ENCODE data around the gene SEMA3C. TPM values are rescaled to one million over a fixed set of nuclear protein-coding genes. Genes with fewer than 3 reads are reported as not detected.
A peak's percentile ranks its signal among the peaks of the same experiment; 100 is the strongest.

Gene SEMA3C
- total RNA-seq, 1 experiment from 2014 or later = 33.7 TPM

DNA sequence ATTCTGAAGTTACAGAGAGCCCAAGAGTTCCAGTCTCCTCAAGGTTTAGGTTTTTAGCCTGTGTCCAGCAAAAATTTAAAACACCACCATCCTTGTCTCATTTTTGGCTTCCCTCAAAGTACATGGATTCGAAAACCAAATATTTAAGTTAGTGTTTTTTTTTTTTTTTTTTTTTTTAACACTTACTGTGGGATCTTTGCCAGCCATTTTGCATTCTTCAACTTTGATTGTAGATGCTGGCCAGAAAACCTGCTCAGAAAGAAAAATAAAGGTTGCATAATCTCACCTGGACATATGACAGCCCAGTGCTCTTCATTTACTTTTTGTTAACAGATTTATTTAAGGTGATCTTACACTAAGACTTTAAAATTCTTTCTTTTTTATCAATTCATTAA lies 91.6 kb downstream of the SEMA3C start:
- DNase-seq (ENCODE audit: low read depth) = peak; percentile 10

DNA sequence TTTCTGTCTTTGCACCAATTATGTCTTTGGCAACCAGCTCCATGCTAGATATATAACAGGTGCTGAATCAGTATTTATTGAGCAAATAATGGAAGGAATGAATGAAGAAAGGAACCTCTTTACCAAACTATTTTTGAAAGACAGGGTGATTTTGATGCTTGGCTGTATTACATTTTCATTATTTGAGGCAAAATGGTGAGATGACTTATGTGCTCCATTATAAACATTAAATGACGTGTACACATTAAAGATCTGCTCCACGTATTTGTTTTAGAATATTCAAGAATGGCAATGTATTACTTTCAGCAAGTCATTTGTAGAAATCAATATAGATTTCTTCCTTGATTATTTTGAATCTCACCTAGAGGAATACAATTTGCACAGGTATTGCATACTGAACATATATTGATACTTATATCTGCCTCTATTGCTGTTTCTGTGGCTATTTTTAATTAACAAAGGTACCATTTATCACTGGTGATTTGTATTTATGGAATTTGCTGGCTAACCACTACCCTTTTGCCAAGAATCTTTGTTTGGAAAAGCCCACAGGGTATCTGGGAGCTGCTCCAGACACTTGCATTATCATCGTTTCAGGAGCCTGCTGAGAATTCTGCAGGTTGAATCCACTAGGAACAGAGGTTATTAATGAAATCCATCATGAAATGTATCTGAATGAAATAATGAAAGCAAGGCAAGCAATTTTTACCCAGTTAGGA lies 92.2 kb downstream of the SEMA3C start:
- DNase-seq (ENCODE audit: low read depth) = peak; percentile 58

DNA sequence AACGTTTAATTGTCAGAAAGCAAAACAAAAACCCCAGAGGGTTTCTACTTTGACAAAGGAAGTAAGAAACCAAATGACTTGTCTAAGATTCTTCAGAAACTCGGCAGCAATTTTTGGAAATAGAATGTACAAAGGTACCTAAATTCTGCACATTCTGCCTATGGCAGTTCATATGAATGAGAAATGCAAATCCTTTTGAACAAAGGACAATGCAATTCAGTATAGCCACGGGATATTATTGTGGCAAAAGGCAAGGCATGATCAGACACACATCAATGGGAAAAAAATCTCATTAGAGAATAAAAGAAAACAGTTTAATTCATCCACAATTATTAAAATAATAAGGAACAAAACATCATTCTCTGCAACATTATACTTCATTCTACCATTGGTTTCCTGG lies 93.4 kb downstream of the SEMA3C start:
- DNase-seq (ENCODE audit: low read depth) = no peak

DNA sequence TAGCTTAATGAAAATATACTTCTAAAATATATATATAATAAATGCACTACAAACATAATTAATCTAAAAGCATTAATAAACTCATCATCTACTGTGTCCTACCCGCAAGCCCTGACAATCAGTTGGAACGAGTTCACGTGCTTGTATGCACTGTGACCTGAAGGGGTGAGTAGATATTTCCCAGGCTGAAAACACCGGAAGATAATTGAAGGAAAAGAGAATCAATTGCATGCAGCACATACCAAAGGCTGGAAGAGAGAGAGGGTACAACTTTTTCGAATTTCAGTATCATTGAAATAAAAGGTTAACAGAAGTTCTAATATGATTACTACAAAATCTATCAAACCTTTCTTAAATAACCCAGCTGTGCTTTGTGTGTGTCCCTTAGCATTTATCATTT lies 94.6 kb downstream of the SEMA3C start:
- no peak for DNase-seq (ENCODE audit: low read depth)

DNA sequence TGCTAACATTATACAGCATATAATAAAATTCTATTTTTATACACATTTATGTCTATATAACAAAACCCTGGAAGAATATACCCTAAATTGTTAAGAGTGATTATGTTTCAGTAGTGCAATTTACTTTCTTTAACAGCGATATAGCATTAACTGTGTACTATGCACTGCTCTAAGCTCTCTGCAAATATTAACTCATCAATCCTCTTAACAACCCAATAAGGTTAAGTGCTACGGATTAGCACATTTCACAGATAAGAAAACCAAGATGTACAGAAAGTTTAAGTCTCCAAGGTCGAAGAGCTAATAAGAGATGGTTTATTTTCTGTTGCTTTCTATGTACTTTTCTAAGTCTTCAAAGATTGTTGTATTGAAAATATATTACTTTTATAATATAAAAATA lies 95.8 kb downstream of the SEMA3C start:
- no peak for DNase-seq (ENCODE audit: low read depth)

GRCh38 chr7:80821771-80822319 lies 97.0 kb downstream of the SEMA3C start:
- no peak for DNase-seq (ENCODE audit: low read depth)

DNA sequence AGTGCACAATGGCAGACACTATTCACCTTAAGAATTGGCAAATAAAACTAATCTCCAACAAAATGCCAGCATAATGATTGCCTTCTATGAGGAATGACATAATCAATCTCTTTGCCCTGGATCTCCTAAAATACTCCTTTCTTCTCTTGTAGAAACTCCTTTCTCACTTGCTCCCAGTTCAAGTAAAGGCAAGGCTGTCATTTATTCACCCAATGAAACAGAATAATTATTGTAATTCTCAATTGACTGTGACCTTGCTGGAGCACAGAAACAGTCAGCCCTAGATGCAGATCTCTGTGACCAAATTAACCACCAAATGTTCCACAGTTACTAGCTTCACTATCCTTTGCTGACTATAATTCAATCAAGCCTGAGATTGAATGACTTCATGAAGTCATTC lies 99.3 kb downstream of the SEMA3C start:
- DNase-seq (ENCODE audit: low read depth) = no peak

- DNase-seq (ENCODE audit: low read depth) = no peak
Observed at GRCh38 chr7:80818181-80818580, 100.7 kb downstream of the SEMA3C start.

DNA sequence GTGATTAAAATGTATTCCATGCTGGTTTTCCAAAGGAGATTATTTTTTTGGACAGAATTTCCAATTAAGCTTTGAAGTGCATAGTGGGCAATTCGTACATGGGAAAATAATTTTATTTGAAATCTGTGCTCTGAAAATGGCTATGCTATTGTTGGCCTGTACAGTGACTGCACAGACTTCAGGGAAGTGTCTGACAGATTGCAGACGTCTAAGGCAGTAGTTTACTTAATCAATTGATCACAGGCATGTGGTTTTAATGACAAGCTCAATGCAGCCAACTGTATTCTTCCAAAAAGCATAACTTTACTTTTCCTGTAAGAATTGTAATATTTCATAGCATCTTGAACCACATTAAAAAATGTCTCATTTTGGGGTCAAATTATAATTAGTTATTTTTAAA lies 102.0 kb downstream of the SEMA3C start:
- DNase-seq (ENCODE audit: low read depth) = no peak

- DNase-seq (ENCODE audit: low read depth) = no peak
Observed at GRCh38 chr7:80815733-80816132, 103.1 kb downstream of the SEMA3C start.

DNA sequence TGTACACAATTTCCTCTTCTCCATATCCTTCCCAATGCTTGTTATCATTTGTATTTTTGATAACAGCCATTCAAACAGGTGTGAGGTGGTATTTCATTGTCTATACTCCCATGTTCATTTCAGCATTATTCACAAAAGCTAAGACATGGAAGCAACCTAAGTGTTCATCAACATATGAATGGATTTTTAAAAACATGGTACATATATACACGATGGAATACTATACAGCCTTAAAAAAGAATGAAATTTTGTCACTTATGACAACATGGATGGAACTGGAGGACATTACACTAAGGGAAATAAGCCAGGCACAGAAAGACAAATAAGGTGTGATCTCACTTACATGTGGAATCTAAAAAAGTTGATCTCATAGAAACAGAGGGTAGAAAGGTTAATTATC lies 109.3 kb downstream of the SEMA3C start:
- DNase-seq (ENCODE audit: low read depth) = no peak

DNA sequence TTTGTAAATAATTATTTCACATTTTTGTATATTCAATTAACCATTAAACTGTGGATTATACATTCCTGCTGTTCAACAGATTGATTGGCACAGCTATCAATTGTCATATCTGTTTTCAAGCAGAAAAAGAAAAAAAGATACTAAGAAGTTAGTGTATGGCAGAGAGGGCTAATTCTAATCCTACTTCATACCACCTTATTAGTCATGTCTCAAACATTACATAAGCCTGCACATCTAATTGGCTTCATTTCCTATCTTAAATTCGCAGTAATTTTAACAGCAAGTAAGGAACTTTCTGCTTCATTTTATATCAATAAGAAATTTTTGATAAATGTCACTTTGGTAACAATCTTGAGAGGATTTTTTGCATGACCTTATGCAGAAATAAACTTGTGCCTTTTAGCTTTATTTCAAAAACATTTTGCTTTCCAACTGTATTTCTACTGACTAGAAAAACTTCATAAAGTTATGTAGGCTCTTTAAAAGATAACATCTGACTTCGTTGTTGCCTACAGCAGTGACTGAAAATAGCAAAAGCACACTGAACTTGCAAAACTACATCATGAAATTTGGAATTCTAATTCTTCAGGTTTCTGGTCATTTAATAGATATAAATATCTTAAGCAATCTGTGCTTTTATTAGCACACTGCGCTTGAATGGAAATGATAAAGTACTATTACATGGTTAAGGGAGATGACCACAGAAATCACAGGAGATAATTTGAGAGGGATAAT lies 111.5 kb downstream of the SEMA3C start:
- DNase-seq (ENCODE audit: low read depth) = no peak

DNA sequence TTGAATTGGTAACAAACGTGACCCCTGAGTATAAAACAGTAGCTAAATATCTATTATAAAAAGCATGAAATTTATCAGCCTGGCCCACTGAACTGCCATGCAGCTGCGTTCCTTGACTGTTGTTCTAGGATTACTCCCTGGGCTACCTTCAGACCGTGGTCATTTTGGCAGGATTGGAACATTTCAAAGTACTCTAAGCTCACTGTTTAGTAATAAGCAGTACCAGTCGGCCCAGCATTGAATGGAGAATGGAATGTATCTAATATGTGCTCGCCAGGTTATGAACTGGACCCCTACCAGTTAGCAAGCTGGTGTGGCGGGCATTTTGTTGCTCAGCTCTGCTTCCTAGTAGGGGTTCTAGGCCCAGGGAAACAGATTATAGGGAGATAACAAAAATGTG lies 112.2 kb downstream of the SEMA3C start:
- DNase-seq (ENCODE audit: low read depth) = no peak

DNA sequence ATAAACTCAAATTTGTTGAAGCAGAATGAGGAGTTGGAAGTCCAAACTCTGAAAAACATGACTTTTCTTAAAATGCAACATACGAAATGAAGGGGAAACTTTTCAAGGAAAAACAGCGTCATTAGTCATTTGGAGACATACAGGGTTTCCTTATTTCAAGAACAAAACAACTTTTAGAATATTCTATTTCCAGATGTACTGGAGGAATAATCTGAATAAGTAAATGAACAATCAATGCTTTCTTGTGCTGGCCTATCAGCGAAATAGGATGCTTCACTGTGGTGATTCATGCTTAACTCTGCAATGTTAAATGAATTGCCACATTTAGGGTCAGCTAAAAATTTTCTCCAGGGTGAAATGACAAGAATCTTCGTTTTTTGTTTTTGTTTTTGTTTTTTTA lies 114.3 kb downstream of the SEMA3C start:
- DNase-seq (ENCODE audit: low read depth) = no peak

DNA sequence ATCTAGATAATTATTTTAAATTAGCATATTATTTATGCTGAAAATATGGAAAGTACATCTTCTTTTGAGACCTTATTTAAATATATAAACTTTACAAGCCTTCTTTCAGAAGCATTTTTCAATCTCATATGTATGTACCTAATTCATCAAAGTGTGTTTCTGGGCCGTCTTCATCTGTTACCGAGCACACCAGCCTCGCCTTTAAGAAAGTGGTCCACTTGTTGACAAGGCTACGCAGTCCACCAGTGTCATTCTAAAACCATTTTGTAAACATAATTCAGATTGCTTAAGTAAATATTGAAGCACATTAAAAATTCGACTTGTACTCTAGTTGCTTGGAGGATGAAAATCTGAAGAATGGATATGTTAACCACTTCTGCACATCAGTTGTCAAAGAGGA lies 116.3 kb downstream of the SEMA3C start:
- no peak for DNase-seq (ENCODE audit: low read depth)

DNA sequence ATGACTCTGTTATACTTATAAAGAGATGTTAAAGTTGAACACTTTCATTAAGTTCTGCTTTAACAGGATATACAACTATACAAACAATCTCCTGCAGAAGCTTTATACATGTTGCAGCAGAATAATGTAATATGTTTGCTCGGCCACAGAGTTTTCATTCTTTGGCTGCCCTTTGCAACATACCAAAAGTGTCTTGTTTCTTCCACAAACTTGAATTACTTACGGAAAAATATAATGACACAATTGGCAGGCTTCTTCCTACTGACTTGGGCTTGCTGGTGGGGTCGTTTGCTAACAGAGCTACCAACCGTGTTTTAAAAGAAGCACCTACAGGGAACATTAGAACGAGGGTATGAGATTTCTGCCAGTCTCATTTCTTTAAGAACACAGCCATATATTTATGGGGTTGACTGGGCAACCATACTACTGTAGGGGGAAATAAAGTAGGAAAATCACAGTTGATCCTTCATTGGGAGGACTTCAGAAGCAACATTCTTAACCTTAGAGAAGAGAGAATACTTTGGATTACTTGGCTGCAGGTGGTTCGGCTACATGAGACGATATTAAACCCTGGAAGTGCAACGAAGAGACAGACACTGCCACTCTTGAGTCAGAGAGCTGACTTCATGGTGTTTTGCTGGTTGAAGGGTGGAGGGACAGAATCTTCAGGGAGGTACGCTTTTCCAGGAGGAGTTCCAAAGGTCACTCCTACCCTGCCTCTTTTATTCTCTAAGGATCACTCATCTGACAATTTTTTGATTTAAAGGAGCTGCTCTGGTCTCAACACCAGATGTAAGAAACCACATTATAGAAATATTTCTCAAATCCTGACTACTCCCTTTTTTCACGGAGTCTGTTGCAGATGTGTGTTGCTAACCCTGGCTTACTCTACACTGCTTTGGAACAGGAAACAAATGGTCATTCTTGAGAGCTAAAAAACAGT lies 123.9 kb downstream of the SEMA3C start:
- DNase-seq (ENCODE audit: low read depth) = no peak

DNA sequence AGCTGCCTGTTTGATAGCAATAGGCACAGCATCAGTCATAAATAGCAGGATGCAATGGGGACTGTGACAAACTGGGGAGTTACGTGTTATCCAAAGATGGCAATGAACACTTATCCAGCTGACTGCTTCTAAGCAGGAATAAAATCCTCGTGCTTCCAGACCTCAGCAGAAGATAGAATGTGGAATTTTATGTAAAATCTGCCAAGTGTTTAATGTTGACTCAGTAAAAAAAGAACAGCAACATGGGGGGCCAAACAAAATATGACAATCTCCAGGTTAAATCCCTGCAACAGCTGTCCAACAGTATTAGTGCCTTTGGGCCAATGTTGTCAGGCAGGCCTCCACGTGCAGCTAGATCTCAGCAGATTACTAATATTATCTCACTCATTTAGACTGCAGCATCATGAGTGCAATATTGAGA lies 127.3 kb downstream of the SEMA3C start:
- DNase-seq (ENCODE audit: low read depth) = no peak

- no peak for DNase-seq (ENCODE audit: low read depth)
Observed at GRCh38 chr7:80790877-80791276, 128.0 kb downstream of the SEMA3C start.

- DNase-seq (ENCODE audit: low read depth) = no peak
Observed at GRCh38 chr7:80787721-80788120, 131.1 kb downstream of the SEMA3C start.

- no peak for DNase-seq (ENCODE audit: low read depth)
Observed at GRCh38 chr7:80785961-80786536, 132.8 kb downstream of the SEMA3C start.

DNA sequence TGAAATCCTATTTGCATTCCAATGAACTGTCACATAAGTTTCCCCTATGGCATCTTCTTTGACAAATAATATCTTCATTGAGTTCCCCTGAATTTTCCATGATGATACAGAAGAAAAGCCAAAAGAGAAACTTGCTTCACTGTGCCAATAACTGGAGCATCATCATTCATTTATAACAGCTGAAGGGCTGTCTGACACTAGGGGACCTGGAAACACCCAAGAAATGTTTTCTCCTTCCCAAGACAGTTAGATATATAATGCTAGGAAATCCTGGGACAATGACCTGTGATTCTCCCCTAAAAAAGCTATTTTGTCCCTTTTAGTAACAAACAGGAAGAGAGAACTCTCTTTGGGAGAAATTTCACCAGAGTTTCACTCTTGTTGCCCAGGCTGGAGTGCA lies 133.6 kb downstream of the SEMA3C start:
- DNase-seq (ENCODE audit: low read depth) = no peak

Measured in HT1080 (cell line).